ENCODE data around the gene SLCO3A1.

SLCO3A1 gene

GRCh38 chr15:91908391-91908790 lies 54.9 kb downstream of the SLCO3A1 start:
- TF ChIP-seq CTCF (IDR thresholded peaks at IDR 0.05; ENCODE audit: extremely low read depth, insufficient read depth, missing control alignments): no peak
- in situ Hi-C loops (cut with MboI; ENCODE audit: low pct_unique_long_range_greater_than_20kb, low sequenced_read_pairs, unreplicated experiment): no loop called here
- no peak for DNase-seq (ENCODE audit: low spot score)

- DNase-seq (ENCODE audit: low spot score): no peak
- no peak for TF ChIP-seq CTCF (IDR thresholded peaks at IDR 0.05; ENCODE audit: extremely low read depth, insufficient read depth, missing control alignments)
- in situ Hi-C loops (cut with MboI; ENCODE audit: low pct_unique_long_range_greater_than_20kb, low sequenced_read_pairs, unreplicated experiment): no loop called here
Observed at GRCh38 chr15:91909111-91909510, 55.6 kb downstream of the SLCO3A1 start.

DNA sequence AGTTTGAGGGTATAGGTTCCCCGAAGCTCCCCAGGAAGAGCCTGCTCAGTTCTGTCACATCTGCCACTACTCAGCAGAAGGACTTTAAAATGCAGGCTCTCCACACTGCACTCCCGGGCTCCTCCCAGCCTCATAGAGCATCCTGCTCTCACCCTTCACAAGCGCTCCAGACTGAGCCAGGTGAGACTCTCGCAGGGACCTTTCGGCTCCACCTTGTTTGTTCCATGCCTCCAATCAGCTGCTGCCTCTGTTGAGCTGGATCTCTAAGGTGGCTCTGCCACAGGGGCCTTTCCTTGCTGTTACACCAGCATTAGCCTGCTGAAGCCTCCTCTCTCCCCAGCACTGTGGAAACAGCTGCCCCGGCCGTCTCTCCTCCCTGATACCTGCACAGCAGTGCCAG lies 56.1 kb downstream of the SLCO3A1 start:
- no peak for TF ChIP-seq CTCF (IDR thresholded peaks at IDR 0.05; ENCODE audit: extremely low read depth, insufficient read depth, missing control alignments)
- in situ Hi-C loops (cut with MboI; ENCODE audit: low pct_unique_long_range_greater_than_20kb, low sequenced_read_pairs, unreplicated experiment): no loop called here
- DNase-seq (ENCODE audit: low spot score): no peak

DNA sequence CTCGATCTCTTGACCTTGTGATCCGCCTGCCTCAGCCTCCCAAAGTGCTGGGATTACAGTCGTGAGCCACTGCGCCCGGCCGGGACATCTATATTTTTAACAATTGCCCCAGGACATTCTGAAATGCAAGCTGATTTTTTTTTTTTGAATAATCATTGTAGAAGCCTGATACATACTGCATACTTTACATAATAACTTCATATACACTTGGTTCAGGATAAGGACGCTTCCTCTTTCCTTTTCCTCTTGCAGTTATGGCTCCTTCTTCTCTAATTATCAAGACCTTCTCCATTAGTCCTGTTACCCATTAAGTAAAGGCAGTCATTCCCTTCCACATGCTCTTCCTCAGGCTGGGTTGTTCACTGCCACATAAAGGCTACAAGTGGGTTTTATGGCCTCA lies 58.3 kb downstream of the SLCO3A1 start:
- in situ Hi-C loops (cut with MboI; ENCODE audit: low pct_unique_long_range_greater_than_20kb, low sequenced_read_pairs, unreplicated experiment): no loop called here
- TF ChIP-seq CTCF (IDR thresholded peaks at IDR 0.05; ENCODE audit: extremely low read depth, insufficient read depth, missing control alignments): no peak
- DNase-seq (ENCODE audit: low spot score): no peak

- no peak for DNase-seq (ENCODE audit: low spot score)
- in situ Hi-C loops (cut with MboI; ENCODE audit: low pct_unique_long_range_greater_than_20kb, low sequenced_read_pairs, unreplicated experiment): no loop called here
- no peak for TF ChIP-seq CTCF (IDR thresholded peaks at IDR 0.05; ENCODE audit: extremely low read depth, insufficient read depth, missing control alignments)
Observed at GRCh38 chr15:91912336-91912735, 58.8 kb downstream of the SLCO3A1 start.

- DNase-seq (ENCODE audit: low spot score): no peak
- in situ Hi-C loops (cut with MboI; ENCODE audit: low pct_unique_long_range_greater_than_20kb, low sequenced_read_pairs, unreplicated experiment): no loop called here
- no peak for TF ChIP-seq CTCF (IDR thresholded peaks at IDR 0.05; ENCODE audit: extremely low read depth, insufficient read depth, missing control alignments)
Observed at GRCh38 chr15:91913560-91913959, 60.1 kb downstream of the SLCO3A1 start.

GRCh38 chr15:91915576-91915975 lies 62.1 kb downstream of the SLCO3A1 start:
- no peak for TF ChIP-seq CTCF (IDR thresholded peaks at IDR 0.05; ENCODE audit: extremely low read depth, insufficient read depth, missing control alignments)
- in situ Hi-C loops (cut with MboI; ENCODE audit: low pct_unique_long_range_greater_than_20kb, low sequenced_read_pairs, unreplicated experiment): no loop called here
- DNase-seq (ENCODE audit: low spot score): no peak

All from GM13977 (cell line).